Activated CD8-positive, alpha-beta memory T cell treated with anti-CD3 and anti-CD28 coated beads, Interleukin-2, amount 50 U/mL, for 24 hours (primary cell): ENCODE data around the gene ANKRD39.
"Not testable (repeated sequence)": the region's sequence is repeated elsewhere in the genome, so short reads cannot be mapped to it uniquely, and the experiment has no call there.

Source experiments
- DNase-seq: peaks from one replicate; pipeline ENCODE4 v3.0.0-alpha.2; 2020; ENCODE audit errors: extremely low read depth

The ANKRD39 gene

DNA sequence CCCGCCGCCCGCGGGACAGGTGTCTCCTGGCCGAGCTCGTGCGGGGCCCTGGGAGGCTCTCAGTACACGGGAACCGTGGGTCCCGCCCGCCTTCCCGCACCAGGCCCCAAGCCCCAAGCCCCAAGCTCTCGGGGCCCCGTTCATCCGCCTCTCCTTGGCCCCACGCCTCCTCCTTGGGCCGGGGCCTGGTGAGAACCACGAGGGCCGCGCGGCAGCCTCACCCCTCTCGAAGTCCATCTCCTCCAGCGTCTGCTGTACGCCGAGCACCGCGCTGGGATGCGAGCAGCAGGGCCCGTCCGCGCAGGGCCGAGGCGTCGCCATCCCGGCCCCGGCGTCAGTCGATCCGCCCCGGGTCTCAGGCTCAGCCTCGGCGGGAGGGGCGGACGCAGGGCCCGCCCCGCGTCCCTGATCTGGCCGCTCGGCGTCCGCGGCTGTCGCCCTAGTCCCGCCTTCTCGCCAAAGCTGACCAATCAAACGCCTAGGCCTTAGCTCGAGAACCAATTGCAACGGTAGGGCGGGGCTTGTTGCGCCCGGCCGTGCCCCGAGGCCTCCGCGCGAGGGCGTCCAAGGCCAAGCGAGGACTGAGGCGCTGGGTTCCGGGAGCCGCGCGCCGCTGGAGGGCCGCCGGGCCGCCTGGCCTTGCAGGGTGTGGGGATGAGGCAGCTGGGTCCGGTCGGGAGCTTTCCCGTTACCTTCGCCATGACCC, at the start of gene ANKRD39:
Gene ANKRD39 (minus strand): TSS at position 350 of the 706 bp plus-strand sequence. CDS start 29 bp downstream, at position 321.
- DNase-seq, result peak; percentile 91

- DNase-seq, result no peak
These were observed 48.9 kb upstream of the ANKRD39 start for GRCh38 chr2:96906729-96907114.

DNA sequence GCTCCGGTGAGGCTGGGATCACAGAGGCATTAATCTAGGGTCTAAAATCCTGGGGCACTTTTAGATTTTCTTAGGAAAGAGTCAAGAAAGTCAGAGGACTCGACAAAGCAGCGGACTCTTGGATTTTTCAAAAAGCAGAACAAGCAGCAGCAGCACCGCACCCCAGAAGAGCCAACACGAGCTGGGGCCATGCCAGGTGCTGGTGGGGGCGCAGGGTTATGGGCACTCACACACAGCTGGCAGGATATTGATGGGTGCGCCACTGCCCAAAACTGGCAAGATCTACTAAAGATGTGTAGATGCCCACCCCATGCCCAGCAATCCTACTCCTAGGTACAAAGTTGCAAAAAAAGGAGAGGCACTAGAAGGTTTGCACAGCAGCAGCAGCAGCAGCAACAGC, 46.0 kb upstream of the ANKRD39 start:
- DNase-seq, result no peak

- no peak for DNase-seq
These were observed 45.5 kb upstream of the ANKRD39 start for GRCh38 chr2:96903318-96903717.

DNA sequence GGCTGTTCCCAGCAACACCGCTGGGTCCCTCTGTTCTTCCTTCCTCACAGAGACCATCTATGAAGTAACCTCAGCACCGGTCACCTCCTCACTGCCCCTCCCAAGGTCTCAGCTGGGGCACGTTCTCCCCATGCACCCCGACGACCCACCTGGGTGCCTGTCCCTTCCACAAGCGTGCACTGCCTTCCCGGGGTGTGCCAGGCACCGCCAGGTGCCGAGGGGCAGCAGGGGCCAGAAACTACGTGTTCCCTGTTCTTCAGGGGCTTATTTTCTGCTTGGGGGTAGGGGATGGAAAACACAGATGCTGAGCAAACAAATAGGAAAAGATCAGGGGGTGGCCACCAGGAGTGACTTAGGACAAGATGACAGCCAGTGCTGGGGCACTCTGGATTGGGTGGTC, 42.4 kb upstream of the ANKRD39 start:
- DNase-seq, result no peak

DNA sequence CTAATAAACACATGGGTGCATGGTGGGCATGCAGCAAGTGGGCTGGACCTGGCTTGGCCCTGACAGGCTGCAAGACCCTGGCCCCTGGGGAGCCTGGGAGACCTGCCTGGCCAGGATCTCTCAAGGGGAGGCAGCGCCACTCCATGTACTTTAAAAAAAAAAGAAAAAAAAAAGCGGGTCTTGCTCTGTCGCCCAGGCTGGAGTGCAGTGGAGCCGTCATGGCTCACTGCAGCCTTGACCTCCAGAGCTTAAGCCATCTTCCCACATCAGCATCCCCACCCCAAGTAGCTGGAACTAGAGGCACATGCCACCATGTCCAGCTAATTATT, 41.6 kb upstream of the ANKRD39 start:
- no peak for DNase-seq

- DNase-seq, result no peak
These were observed 41.0 kb upstream of the ANKRD39 start for GRCh38 chr2:96898641-96899412.

DNA sequence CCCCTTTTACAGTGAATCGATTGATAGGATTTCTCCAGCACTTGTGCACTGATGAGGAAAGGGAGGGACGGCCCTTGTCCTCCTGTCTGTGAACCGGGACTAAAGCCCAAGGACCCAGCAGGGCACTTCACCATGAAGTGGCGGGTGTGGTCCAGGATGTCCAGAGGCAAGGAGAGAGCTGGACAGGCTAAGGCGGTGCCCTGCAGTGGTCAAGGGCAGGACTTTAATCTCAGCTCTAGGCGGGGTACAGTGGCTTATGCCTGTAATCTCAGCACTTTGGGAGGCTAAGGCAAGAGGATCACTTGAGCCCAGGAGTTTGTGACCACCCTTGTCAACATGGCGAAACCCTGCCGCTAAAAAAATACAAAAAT, 40.3 kb upstream of the ANKRD39 start:
- no peak for DNase-seq

GRCh38 chr2:96897491-96898134, 39.8 kb upstream of the ANKRD39 start:
- no peak for DNase-seq

GRCh38 chr2:96895746-96896651, 38.2 kb upstream of the ANKRD39 start:
- DNase-seq, result no peak

DNA sequence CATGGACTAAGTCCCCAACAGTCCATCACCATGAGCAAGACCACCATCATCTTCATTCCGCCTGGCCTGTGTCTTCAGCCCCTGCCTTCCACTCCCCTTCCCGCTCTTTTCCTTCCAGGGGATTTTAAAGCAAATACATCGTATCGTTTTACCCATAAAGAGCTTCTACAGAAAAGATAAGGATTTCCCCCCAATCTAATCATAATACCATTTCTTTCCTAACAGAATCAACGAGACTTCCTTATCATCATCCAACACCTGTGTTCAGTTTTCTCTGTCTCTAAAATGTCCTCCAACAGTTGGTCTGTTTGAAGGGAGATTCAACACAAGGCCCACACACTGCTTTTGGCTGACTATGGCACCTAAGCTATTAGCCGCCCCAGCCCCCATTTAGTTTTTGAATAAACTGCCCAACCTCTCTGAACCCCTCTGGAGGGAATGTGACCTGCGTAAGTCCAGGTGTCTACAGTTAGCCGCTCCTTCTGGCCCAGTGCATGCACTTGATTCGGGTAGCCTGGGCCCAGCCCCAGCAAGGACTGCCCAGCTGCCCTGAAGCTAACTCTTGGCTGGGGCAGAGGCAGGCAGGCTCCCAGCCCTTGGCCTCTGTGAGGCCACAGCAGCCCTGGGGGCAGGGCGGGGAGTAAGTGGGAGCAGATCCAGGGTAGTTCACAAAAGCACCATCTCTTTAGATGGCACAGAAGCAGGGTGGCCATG, 37.4 kb upstream of the ANKRD39 start:
- DNase-seq, result no peak

DNA sequence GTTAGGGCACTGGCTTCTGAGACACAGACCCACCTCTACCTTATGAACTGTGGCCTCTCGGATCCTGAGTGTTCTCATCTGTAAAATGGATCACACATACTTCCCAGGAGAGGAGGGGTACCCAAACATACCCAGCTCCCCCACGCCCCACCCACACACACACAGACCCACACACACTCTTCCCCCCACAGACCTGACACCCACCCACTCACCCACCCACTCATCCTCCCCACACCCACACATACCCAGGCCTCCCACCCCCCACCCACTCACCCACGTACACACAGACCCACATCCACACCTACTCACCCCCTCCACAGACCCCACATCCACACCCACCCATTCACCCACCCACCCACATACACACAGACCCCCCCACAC, 36.3 kb upstream of the ANKRD39 start:
- DNase-seq, result no peak

DNA sequence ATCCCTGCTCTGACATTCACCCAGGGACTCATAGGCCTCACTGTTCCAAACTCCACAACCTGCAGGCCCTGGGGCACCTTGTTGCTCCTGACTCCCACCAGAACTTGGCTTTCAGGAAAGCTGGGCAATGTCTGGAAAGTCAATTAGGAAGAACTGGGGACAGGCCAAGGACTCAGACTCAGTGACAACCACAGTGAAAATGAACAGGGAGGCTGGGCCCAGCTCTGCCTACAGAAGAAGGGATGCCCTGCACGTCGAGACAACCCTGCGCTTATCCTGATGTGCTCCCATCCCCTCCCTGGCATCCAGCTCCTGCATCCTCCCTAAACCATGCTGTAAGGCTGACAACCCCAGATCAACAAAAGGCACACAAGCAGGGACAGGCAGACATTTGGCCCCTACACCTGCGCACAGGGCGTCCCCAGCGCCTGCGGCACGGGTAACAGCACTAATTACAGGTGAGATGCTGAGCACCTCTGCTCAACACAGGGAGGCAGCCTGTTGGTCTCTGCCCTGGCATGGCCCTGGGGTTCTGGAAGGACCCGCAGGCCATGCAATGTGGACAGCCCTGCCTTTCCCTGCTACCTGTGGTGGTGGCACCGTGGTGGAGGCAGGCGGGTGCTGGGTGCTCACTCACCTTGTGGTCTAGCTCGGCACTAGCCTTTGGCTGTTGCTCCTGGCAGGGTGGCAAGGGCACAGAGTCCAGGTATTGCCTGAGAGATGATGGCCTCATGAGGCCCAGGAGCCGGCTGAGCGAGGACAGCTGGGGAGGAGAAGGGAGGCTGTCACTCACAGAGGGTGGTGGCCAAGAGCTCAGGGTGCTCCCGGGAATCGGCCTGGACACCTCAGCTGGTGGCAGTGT, 35.7 kb upstream of the ANKRD39 start:
- no peak for DNase-seq

DNA sequence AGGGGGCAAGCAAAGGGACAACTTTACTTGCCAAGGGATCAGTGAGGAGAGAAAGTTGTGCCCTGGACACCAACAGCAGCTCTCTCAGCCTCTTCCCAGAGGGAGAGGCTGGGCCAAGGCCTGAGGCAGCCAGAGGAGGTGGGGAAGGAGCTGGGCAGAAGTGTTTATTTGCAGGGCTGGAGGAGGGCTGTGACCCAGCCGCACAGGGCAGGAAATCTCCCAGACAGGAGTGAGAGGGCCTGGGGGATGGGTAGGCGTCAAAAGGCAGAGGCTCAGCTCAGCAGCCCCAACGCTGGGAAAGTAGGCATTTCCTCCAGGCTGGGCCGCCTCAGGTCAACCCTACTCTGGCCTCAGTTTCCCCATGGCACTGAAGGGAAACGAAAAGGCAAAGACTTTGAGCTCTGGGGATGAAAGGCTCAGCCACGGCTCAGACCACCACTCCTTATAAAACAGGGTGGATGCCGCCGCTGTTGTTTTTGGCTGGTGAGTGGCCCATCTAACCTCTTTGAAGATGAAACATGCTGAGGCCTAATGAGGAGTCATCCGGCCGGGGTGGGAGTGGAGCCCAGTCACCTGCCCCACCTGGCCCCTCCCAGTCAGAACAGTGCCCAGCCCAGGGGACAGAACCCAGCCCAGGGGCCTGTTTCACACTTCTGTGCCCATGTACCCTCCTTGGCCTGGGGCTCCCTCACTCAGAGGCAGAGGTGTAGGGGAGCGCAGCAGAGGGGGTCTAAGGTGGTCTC, 33.9 kb upstream of the ANKRD39 start:
- DNase-seq, result no peak

DNA sequence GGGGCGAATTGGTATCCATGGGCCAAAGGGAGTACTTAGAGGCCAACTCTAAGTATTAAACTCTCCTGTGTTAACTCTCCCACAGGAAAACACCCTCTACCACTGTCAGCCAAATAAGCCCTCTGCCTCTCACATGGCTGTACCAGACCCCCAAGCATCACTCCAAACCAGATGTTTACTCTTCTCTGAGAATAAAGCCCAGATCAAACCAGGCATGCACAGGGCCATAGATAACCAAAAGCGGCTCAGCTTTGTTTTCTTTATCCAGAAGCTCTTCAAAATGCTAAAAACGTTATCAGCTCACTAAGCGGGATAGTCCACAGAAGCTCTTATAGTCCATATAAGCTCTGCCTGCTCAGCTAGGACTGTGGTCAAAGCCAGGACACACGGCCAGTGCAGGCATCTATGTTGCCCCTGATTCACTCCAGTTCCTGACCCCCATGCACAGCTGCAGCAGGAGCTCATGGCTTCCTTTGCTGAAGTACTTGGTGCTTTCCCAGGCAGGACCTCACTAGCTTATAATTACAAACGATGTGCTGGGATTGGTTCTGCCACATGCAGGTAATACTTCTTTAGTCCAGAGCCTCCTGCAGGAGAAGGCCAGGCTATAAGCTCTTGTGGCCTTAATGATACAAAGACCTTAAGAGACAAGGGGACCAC, 33.0 kb upstream of the ANKRD39 start:
- no peak for DNase-seq

GRCh38 chr2:96890252-96890651, 32.4 kb upstream of the ANKRD39 start:
- DNase-seq, result no peak

DNA sequence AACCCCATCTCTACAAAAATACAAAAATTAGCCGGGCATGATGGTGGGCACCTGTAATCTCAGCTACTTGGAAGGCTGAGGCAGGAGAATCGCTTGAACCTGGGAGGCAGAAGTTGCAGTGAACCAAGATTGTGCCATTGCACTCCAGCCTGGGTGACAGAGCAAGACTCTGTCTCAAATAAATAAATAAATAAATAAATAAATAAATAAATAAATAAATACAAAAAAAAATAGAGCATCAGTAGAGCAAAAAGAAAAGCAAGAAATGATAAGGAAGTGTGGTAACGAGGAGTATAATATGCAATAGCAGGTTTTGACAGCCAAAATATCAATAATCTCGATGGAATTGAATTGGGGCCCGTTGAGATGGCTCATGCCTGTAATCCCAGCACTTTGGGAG, 31.7 kb upstream of the ANKRD39 start:
- DNase-seq, result not testable (repeated sequence)

DNA sequence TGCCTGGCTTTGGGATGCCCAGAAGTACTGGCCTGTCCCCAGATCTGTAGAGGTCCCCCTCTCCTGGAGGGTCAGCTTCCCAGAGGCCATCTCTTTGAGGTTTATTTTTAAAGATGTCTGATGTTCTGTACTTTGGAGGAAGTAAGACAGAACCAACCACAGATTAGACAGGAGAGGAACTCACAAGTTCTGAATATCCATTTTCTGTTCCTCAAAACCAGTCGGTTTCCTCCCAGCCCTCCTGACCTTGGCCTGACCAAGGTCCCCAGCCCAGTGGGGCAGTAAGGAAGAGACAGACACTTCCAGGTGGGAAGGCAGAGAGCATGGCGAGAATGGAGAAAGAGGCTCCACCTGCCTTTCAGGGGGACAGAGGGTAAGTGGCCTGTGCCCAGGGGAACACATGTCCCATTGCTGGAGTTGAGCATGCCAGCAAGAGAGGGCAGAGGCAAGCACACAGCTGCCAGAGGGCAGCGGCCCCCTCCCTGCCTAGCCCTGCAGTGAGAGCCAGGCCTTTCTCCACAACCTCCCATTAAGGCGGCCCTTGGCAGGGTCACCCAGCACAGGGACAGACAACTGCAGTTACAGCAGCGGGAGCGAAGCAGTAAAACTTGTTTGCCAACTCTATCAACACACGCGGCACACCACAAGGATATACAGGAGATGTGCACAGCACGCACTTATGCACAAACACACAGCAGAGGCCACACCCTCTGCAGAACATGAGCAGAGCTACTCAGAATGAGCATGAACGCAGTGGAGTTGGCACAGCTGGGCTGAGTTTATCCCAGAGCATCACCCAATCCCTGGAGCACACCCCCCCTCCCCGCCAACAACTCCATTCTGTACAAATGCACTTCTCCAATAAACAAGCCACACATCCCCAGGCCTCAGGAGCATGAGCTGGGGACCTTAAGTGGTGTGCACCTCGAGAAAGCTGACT, 30.5 kb upstream of the ANKRD39 start:
- DNase-seq, result no peak
